HL-60/S4 treated with retinoic acid at 250 ng/mL for 4 days and 3 days (cell line): ENCODE data around the gene LIMS2.

Experiments used
- in situ Hi-C: fragments of 300-500 bp; cut with MboI; formaldehyde crosslinking; loops from 2 replicates; pipeline ENCODE4 v1.7.0; 2022; ENCODE audit warnings: low sequenced_read_pairs

Gene LIMS2

DNA sequence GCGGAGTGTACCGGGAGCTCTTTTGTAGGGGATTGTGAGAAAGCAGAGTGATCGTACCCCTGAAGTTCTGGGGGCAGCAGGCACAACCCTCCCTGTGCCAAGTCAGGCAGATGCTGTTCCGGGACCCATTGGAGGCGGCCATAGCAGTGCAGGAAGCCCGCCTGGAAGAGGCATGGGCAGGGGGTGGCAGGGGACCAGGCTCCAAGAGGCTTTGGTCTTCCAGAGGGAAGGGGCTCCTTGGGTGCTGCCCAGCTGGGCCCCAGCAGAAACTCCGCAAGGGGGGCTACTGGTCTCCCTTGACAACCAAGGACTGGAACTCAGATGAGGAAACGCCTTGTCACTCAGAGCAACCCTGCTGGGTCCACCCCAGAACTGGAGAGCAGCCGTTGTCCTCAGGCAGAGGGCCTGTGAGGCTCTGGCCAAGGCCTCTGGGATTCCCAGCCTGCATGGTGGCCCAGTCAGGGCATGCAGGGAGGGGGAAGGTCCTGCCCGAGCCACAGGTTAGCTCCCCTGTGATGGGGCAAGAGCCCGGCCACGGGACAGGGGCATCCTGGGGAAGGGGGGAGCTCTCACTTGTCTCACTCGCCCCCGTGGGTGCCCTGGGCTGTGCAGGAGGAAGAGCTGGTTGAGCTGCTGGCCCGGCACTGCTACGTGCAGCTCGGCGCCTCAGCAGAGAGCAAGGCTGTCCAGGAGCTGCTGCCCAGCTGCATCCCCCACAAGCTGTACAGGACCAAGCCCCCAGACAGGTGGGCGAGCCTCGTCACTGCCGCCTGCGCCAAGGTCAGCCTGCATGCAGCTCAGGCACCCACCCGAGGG lies 50.4 kb downstream of the LIMS2 start:
- in situ Hi-C loops: no loop called here

DNA sequence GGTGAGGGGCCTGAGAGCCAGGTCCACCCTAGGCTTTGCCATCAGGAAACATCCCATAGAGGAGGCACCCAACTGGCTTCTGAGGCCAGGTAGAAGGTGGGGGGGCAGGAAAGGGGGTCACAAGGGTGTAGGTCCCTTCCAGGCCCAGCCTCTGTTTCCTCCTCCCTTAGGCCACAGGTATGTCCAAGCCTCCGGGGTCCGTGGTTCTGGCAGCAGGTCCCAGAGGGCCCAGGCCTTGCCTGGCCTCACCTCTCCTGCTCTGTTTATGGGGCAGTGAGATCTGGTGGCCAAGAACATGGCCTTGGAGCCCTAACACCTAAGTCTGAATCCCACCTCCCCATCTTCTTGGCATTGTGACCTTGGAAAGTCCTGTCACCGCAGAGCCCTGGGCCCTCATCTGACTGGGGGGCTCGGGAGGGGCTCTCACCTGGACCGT lies 51.0 kb downstream of the LIMS2 start:
- in situ Hi-C loops: no loop called here

DNA sequence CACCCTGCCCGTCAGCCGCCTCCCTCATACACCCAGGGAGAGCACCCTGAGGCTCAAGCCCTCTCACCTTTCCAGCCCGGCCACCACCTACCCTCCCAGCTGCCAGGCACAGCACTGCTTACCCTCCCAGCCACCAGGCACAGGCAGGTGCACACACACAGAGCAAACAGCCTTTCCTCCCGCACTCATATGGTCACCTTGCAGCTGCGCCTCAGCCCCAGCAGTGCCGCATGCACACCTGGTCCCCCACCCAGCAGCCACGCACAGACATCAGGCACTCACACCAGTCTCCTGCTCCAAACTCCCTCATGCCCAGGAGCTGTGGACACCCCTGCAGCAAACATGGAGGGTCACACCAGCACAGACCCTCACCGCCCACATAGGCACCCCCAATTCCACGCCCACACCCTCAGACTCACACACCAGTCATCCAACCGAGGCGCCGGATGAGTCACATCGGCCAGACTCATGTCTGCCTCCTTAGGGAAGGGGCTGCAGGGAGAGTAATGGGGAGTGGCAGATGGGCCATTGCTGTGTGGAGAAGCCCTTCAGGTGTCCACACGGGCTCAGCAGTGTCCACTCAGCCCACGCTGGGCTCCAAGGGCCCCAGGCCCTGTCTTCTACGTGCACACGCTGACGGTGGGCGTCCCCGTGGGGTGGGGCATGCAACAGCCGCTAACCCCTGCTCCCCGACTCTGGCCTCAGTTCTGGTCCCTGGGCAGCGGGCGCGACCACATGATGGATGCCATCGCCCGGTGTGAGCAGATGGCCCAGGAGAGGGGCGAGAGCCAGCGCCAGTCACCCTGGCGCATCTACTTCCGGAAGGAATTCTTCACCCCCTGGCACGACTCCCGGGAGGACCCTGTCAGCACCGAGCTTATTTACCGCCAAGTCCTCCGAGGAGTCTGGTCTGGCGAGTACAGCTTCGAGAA lies 51.7 kb downstream of the LIMS2 start:
- in situ Hi-C loops: no loop called here

DNA sequence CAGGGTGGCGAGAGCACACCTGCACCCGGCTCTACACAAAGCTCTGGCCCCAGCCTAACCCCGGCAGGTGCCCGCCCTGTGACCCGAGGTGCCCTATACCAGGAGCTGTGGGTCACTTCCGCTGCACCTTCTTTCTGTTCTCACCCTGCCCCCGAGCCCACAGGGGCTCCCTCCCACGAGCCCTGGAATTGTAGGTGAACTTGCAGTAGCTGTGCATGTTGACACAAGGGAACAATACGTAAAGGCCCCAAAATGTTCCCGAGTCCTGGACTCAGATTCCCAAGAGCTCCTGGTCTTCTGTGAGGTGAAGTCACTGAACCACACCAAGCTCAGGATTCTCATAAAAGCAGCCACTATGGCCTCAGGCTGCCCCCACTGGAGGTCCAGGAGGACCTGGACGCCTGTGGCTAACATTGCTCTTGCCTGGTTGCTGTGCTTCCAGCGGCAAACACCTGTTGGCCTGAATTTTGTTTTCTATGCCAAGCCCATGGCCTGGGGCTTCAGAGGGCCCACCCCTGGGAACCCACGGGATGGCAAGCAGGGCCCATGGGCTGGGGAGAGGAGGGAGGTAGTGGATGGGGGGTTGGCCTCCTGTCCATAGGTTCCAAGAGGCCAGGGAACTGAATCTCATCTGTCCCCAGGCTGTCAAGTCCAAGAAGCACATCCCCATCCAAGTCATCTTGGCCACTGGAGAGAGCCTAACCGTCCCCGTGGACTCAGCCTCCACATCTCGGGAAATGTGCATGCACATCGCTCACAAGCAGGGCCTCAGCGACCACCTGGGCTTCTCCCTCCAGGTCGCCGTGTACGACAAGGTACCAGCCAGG lies 52.6 kb downstream of the LIMS2 start:
- in situ Hi-C loops: no loop called here

DNA sequence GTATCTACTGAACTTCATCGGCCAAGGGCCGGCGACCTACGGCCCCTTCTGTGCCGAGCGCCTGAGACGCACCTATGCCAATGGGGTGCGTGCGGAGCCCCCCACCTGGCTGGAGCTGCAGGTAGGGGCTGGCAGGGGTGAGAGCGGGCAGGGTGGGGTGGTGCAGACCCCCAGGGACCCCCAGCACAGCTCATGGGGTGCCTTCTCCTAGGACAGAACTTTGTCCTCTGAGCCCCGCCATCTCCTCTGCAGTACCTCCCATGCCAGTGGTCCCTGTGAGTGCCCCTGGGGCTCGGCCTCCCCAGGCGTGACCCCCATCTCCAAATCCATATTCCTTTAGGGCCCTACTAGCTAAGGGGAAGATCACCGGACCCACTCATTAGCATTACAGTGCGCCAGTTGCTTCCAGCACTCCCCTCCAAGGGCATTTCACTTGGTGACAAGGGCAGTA lies 53.3 kb downstream of the LIMS2 start:
- in situ Hi-C loops: no loop called here

DNA sequence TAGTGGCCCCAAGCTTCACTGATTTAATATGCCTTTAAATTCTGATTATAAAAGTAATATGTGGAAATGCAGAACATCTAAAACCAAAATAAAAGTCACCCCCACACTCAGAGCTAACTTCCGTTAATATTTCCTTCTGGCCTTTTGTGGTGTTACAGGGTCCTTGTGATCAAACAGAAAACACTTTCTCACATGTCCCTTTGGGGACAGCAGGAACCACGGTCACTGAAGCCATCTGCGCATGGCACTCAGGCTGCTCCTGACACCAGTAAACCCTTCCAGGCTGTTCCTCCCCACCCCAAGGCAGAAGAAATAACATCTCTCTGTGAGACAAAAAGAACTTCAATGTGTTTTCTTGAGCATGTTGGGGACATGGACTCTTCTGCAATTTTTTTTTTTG lies 54.5 kb downstream of the LIMS2 start:
- in situ Hi-C loops: no loop called here

DNA sequence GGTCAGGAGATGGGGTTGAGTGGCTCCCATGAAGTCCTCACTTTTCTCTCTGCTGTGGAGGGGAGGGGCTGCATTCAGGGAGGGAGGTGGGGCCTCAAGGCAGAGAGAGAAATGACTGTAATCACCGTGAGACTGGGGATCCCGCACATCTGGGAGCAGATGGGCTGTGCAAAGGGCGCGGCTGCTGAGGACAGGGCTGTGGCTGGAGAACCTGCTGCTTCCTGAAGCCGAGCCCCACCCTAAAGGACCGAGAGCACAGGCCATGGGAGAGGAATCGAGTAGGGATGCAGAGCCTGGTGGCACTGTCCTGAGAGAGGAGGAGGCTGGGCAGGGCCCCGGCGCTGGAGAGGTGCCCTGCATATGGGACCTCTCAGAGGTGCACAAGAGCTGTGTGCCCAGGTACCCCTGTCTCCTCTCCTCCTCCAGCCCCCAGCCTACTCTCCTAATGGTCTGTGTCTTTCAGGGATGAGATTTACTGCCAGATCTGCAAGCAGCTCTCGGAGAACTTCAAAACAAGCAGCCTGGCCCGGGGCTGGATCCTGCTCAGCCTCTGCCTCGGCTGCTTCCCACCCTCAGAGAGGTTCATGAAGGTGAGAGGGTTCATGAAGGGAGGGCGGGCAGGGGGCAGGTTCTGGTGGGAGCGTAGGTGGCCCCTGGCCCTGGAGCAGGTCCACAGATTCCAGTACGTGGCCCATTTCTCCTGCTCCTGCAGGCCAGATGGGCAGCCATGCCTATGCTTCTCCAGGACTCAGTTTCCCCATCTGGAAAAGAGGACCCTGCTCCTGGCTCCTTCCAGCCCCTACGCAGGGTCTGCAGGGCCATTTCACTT lies 55.2 kb downstream of the LIMS2 start:
- in situ Hi-C loops: no loop called here

DNA sequence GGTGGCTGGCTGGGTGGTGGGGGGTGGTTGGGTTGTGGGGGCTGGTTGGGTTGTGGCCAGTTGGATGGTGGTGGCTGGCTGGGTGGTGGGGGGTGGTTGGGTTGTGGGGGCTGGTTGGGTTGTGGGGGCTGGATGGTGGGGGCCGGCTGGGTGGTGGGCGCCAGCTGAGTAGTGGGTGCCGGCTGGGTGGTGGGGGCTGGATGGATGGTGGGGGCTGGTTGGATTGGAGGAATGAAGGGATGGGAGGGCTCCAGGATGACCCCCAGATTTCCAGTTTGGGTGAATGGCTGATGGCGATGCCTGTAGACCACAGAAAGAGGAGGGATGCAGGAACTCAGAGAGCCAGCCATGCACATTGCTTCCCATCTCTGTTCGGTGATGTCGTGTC lies 56.1 kb downstream of the LIMS2 start:
- in situ Hi-C loops: no loop called here

DNA sequence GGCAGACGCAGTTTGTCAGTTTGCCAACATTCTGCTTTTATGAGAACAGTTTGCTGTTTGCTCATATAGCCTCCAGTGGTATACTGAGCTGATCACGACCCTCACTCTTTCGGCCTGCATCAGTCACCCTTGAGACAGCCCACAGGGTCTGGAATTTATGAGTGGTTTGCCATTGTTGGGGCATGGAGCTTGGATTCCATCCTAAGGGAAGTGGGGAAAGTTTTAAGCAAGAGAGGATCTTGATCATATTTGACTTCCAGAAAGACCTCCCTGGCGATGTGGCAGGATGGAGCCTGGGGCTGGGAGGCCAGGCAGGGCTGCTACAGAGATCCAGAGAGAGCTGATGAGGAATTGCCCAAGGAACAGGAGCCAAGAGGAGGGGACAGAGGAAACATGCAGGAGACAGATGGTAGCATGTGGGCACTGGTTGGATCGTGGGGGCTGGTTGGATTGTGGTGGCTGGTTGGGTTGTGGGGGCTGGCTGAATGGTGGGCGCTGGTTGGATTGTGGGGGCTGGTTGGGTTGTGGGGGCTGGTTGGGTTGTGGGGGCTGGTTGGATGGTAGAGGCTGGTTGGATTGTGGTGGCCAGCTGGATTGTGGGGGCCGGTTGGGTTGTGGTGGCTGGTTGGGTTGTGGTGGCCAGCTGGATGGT lies 56.7 kb downstream of the LIMS2 start:
- in situ Hi-C loops: no loop called here

DNA sequence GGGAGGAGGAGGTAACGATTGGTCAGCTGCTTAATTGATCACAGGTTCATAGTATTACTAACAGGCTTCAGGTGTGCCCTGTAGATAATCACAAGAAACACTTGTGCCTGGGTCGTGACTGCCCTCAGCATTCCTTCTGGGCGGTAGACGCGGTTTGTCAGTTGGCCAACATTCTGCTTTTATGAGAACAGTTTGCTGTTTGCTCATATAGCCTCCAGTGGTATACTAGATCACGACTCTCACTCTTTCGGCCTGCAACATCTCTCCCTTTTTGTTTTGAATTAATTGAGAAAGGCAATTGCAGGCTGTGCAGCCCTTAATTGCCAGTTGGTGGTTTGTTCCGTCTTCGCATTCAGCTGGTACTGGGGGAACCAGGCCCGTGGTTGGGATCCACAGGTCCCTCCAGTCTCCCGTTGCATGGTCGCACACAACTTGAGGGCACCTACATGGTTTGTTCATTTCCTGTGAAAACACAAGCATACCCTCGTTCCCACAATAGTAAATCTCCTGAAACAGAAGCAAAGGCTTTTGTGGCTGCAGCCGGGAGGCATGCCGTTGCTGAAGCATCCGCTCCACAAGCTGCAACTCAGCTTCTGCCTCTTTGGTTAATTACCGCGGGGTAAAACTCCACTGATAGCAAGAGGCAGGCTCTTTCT lies 59.7 kb downstream of the LIMS2 start:
- in situ Hi-C loops: no loop called here

DNA sequence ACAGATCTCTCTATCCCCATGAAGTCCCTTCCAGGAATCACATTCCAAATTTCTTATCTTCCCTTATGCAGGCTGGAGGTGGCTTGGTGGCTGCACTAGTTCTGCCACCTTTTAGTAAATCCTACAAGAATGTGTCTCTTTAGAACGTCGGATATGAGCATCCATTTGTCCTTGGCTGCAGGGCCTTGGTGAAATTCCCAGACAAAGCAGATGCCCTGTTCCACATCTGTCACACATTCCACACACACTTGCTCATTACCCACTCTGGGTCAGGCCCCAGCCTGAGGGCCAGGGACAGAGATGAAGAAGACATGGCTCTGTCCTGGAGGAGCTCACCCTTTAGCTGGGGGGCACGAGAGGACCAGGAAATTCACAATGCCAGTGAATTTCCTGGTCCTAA lies 60.6 kb downstream of the LIMS2 start:
- in situ Hi-C loops: no loop called here

DNA sequence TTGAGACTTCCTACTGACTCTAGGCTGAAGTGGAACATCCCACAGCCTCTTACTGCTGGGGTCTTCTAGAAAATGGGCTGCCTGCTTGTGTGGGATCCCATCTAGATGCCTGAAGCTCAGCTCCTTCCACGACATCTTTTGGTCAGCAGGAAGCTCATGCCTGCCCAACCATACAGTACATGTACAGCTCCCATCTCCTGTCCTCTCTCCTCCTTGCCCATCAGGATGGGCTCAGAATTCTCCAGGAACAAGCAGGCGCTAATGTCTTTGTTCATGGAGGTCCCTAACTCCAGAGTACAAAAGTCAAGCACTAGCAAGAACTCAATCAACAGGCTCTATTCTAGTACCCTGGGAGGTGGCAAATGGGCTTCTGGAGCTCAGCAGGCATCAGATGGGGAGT lies 61.1 kb downstream of the LIMS2 start:
- in situ Hi-C loops: no loop called here

DNA sequence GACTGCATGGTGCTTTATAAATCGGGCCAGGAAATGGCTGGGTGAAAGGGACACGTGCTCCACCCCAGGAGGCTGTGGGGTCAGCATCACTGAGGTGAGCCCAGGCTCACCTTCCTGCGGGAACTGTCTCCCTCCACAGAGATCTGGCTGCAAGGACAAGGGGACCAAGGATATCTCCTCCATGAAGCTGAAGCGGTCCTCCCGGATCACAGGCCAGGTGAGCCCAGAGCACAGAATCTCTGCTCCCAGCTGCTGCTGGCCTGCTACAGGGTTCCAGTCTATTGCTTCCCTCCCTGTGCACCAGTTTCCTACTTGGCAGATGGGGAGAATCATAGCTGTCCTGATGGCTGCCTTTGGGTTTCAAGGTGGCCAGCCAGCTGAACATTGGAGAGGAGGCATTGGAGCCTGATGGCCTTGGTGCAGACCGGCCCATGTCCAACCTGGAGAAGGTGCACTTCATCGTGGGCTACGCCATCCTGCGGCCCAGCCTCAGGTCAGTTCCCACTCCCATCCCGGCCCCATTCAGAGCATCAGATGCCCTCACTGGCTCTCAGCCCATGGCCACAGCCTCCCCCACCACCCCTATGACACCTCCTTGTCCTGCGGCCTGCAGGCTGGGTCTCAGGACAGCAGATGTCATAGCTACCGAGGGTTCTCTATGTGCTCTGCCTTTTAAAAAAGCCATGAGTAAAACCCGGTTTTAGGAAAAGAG lies 63.1 kb downstream of the LIMS2 start:
- in situ Hi-C loops: no loop called here

DNA sequence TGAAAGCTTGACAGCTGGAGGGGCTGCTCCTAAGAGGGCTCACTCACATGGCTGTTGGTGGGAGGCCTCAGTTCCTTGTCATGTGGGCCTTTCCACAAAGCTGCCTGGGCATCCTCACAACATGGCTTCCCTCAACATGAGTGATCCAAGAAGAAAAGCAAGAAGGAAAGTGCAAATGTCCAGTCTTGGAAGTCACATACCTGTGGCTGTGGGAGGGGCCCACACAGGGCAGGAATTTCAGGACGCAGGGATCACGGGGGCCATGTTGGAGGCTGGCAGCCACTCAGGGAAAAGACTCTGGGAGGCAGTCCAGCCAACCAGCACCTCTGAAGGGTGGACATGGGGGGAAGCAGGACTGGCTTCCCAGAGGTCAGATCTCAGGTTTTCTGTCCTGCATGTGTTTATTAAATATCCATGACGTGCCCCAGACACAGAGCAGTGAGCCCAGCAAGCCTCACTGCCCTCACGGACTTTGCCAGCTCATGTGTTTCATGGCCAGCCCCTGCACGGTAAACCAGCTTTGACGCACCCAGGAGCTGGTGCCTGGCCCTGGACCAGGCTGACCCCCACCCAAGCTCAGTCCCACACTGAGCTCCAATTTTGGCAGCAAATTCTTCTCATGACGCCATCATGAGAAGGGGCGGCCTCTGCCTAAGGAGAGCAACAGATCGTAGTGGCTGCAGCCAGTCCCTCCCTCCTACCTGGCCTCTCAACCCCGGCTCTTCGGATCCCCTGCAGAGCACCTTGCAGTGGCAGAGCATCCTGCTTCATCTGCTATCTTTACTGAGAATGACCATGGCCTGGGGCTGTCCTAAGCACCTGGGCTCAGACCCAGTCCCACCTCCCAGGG lies 64.0 kb downstream of the LIMS2 start:
- in situ Hi-C loops: no loop called here

DNA sequence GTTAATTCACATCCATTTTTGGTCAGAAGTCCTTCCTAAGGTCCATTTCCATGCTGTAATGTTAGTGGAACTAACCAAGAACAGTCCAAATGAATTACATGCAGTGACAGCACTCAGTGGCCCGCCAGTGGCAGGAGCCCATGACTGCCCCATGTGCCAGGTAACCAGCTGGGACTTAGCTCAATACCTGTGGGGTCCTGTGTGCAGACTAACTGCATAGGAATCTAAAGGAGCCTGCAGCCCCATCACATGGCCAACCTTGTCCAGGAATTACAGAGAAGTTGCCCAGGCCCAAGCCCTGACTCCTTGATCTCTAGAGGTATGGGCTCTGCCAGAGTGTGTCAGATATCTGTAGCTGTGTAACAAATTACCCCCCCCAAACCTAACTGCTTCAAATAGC lies 64.8 kb downstream of the LIMS2 start:
- in situ Hi-C loops: no loop called here

DNA sequence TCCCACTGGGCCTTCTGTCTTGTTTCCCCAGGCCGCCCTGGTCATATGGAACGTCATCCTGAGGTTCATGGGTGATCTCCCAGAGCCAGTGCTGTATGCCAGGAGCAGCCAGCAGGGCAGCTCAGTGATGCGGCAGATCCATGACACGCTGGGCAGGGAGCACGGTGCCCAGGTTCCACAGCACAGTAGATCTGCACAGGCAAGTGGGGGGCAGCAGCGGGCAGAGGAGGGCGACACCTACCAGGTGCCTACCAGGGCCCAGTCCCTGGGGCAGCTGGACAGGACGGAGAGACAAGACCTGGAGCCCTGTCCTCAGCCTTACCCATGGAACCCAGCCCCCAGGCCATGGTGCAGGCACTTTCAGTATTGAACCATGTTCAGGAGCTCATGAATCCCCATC lies 65.5 kb downstream of the LIMS2 start:
- in situ Hi-C loops: no loop called here

DNA sequence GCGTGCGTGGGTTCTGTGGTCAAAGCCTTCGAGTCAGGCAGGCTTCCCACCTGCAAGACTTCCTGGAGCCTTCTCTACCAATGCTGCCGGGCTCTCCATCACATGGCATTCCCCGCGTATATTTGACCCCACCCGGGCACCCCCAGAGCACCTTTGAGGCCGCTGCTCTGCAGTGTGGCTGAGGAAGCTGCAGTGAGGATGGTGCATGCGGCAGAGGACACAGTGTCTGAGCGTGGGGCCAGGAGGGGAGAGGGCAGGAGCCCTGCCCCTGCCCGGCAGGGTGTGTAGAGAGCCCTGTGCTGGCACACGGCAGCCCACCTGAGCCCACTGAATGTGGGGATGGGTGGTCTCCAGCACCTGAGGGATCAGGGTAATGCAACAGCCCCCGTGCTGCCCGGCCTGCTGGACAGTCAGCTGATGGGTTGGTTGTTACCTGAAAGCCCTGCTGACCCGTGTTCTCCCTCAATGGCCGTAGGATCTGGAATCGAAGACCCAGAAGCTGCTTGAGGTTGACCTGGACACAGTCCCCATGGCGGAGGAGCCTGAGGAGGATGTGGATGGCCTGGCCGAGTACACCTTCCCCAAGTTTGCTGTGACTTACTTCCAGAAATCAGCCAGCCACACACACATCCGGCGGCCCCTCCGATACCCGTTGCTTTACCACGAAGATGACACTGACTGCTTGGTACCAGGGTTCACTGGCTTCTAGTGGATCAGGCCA lies 66.1 kb downstream of the LIMS2 start:
- in situ Hi-C loops: no loop called here
